Muscle layer of colon (tissue), 2 donors: ENCODE results near the gene CHD8.

Experiments used
- H3K27ac ChIP-seq: one replicate; pipeline ENCODE4 v1.7.0; 2013; ENCODE audit warnings: low read depth, mild to moderate bottlenecking, low read length, moderate library complexity
- H3K27me3 ChIP-seq, 2 donors: one replicate each; pipeline ENCODE4 v1.7.0; 2013; ENCODE audit warnings: low read length in 2 of 2, mild to moderate bottlenecking in 2 of 2; ENCODE audit not compliant: insufficient read depth in 2 of 2, control insufficient read depth in 1 of 2
- H3K36me3 ChIP-seq: one replicate; pipeline ENCODE4 v1.7.0; 2013; ENCODE audit warnings: mild to moderate bottlenecking, low read length; ENCODE audit not compliant: insufficient read depth
- H3K4me1 ChIP-seq: one replicate; pipeline ENCODE4 v1.7.0; 2013; ENCODE audit warnings: mild to moderate bottlenecking, low read length; ENCODE audit not compliant: insufficient read depth
- H3K4me3 ChIP-seq, 2 donors: one replicate each; pipeline ENCODE4 v1.7.0; 2013; ENCODE audit warnings: low read length in 2 of 2, low read depth in 1 of 2, mild to moderate bottlenecking in 1 of 2, moderate library complexity in 1 of 2
- H3K9ac ChIP-seq: one replicate; pipeline ENCODE4 v1.7.0; 2013; ENCODE audit warnings: low read length
- H3K9me3 ChIP-seq: one replicate; pipeline ENCODE4 v1.7.0; 2013; ENCODE audit warnings: mild to moderate bottlenecking, low read length
- donor health status: abdominal sarcoma.
- donor health status: Adenocarcinoma of cecum.

CHD8 gene

DNA sequence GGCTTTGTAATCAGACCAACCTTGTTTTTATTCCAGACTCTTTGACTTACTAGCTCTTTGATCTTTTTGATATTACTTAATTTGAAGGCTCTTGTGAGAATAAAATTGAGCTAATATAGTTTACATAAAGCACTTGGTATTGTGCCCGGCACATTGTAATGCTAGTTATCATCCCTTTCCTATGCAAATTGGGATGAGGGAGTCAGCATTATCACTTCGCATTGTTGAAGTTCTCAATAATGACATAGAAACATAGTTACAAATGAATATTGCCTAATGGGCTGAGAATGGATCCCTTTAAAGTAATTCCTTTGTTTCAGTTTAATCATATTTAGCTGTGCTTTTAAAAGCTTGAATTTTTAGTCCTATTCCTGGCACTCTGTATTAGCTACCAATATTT, 108.7 kb downstream of the CHD8 start:
- Histone ChIP-seq H3K27me3 (no peaks in the 10 kb centered on the region), H3K9ac (no peak overlapping the region), H3K4me3 (no peak overlapping the region), H3K36me3 (peaks cover 10% of the 10 kb centered on the region), H3K27ac (no peak overlapping the region), H3K9me3 (no peaks in the 10 kb centered on the region), H3K4me1 (no peaks in the 10 kb centered on the region)

DNA sequence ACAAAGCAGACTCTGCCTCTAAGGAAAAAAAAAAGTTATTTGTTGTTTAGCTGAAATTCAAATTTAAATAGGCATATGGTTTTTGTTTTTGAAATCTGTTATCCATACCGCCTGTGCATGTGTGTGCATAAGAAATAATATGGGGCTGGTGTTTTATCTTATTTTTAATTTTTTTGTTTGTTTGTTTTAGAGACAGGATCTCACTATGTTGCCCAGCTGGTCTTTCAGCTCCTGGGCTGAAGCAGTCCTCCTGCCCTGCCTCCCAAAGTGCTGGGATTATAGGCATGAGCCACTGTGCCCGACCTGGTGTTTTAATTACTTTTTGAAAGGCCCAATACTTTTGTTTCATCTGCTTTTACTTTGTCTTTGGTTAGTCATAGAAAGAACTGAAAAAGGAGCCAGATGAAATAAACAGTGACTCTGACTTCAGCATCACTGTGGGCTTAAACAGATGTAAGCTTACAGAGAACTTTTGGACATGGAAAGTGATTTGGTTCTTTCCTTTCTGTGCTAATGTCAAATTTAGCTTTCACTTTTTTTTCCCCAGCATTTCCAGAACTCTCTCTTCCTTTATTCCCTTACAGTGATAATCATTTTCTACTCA, 109.3 kb downstream of the CHD8 start:
- Histone ChIP-seq H3K4me3 (no peak overlapping the region), H3K36me3 (peaks cover 5% of the 10 kb centered on the region), H3K27ac (no peak overlapping the region), H3K4me1 (no peaks in the 10 kb centered on the region), H3K27me3 (no peaks in the 10 kb centered on the region), H3K9me3 (no peaks in the 10 kb centered on the region), H3K9ac (no peak overlapping the region)

DNA sequence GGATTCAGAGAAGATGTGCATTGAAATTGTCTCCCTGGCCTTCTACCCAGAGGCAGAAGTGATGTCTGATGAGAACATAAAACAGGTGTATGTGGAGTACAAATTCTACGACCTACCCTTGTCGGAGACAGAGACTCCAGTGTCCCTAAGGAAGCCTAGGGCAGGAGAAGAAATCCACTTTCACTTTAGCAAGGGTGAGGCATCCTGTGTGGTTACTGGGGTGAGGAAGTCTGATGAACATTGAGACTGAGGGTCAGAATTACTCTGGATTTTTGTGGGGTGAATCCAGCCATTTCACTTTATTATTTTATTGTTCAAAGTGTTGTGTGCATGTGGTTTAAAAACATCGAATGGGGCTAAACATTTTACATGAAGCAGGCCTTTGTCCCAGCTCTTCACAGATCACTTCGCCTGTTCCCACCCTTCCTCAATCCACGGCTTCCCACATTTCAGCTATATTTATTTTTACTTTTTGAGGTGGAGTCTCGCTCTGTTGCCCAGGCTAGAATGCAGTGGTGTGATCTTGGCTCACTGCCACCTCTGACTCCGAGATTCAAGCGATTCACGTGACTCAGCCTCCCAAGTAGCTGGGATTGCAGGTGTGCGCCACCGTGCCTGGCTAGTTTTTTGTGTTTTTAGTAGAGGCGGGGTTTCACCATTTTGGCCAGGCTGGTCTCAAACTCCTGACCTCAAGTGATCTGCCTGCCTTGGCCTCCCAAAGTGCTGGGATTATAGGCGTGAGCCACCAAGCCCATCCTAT, 112.7 kb downstream of the CHD8 start:
- Histone ChIP-seq H3K9ac (no peak overlapping the region), H3K4me3 (no peak overlapping the region), H3K4me1 (no peaks in the 10 kb centered on the region), H3K27ac (no peak overlapping the region), H3K9me3 (no peaks in the 10 kb centered on the region), H3K27me3 (no peaks in the 10 kb centered on the region), H3K36me3 (no peaks in the 10 kb centered on the region)
